HCT116 (cell line): ENCODE results near the gene SETD3. TPM values are rescaled to one million over a fixed set of nuclear protein-coding genes. Genes with fewer than 3 reads are reported as not detected.

Experiments used
- ATAC-seq: fragments of 200-7000 bp; cut with Tn5 transposase; 2 replicates; pipeline ENCODE4 v1.9.1; 2020; ENCODE audit warnings: mild to moderate bottlenecking, moderate library complexity
- BruUV-seq: library from RNA; stranded (reverse); fragments of 400-500 nt; replicated peaks from 2 replicates; lab custom pipeline; 2021; lab: Mats Ljungman, UMichigan
- CTCF ChIA-PET: fragments of 300-600 bp; sonication (Branson Sonifier 250); formaldehyde crosslinking; loops from one replicate; lab custom pipeline; 2021; ENCODE audit warnings: antibody characterized with exemption; lab: Charles Lee
- POLR2A ChIA-PET: fragments of 300-600, 350-600 bp; sonication (Branson Sonifier 250); formaldehyde crosslinking; loops from one replicate; lab custom pipeline; 2021; ENCODE audit warnings: antibody characterized with exemption; lab: Charles Lee
- RAD21 ChIA-PET, 2 experiments: fragments of 300-600 bp; sonication (Branson Sonifier 250); formaldehyde crosslinking; loops; one replicate each; lab custom pipeline; 2023; ENCODE audit warnings: low total read pairs in 2 of 2; ENCODE audit not compliant: uncharacterized antibody in 2 of 2, unreplicated experiment in 2 of 2, low non-redundant PET in 1 of 2; lab: Charles Lee
- DNase-seq: peaks from one replicate; pipeline ENCODE4 v3.0.0-alpha.2; 2010; ENCODE audit warnings: low read depth, low spot score
- H2AFZ ChIP-seq: fragments of 200-600 bp; shearing (Covaris generic), sonication (generic); 2 replicates; pipeline ENCODE4 v1.6.1; 2017; ENCODE audit warnings: low read depth, mixed run types, mixed read lengths, antibody characterized with exemption, low read length; ENCODE audit not compliant: poor library complexity, severe bottlenecking
- H3K27ac ChIP-seq: 2 replicates; pipeline ENCODE4 v1.5.1; 2012; ENCODE audit warnings: low read depth, low read length
- H3K27me3 ChIP-seq: fragments of 200-600 bp; sonication (generic); 2 replicates; pipeline ENCODE4 v1.6.1; 2016; ENCODE audit warnings: mixed run types, low read length, mixed read lengths; ENCODE audit not compliant: insufficient read depth
- H3K36me3 ChIP-seq, 2 experiments: fragments of 200-500 bp in 1 of 2; fragments of 200-600 bp in 1 of 2; sonication (Bioruptor generic) in 1 of 2; sonication (generic) in 1 of 2; 2 replicates each; pipeline versions ENCODE4 v1.5.1 to v1.6.1; 2014 to 2016; ENCODE audit warnings: low read length in 2 of 2, inconsistent platforms in 1 of 2, mixed read lengths in 1 of 2, mixed run types in 1 of 2; ENCODE audit not compliant: insufficient read depth in 2 of 2, control insufficient read depth in 1 of 2
- H3K4me1 ChIP-seq, 2 experiments: fragments of 200-600 bp in 1 of 2; sonication (generic) in 1 of 2; 2 replicates each; pipeline versions ENCODE4 v1.5.1 to v1.6.1; 2012 to 2017; ENCODE audit warnings: low read length in 2 of 2, inconsistent platforms in 1 of 2, mild to moderate bottlenecking in 1 of 2, mixed read lengths in 1 of 2, mixed run types in 1 of 2, moderate library complexity in 1 of 2; ENCODE audit not compliant: insufficient read depth in 2 of 2, control insufficient read depth in 1 of 2
- H3K4me2 ChIP-seq: fragments of 200-600 bp; sonication (generic); 2 replicates; pipeline ENCODE4 v1.6.1; 2017; ENCODE audit warnings: mixed run types, low read length, mixed read lengths
- H3K4me3 ChIP-seq, 2 experiments: fragments of 200-600 bp in 1 of 2; sonication (generic) in 1 of 2; replicated peaks in 1 of 2; 2 replicates each; pipeline ENCODE4 v1.5.1; 2011 to 2016; ENCODE audit warnings: low read length in 2 of 2, control low read depth in 1 of 2, low read depth in 1 of 2, mild to moderate bottlenecking in 1 of 2, mixed read lengths in 1 of 2, mixed run types in 1 of 2
- H3K79me2 ChIP-seq: fragments of 200-600 bp; sonication (generic); 2 replicates; pipeline ENCODE4 v1.6.1; 2017; ENCODE audit warnings: mild to moderate bottlenecking, mixed run types, low read length, moderate library complexity, mixed read lengths; ENCODE audit not compliant: insufficient read depth
- H3K9ac ChIP-seq: fragments of 200-600 bp; sonication (generic); 2 replicates; pipeline ENCODE4 v1.6.1; 2016; ENCODE audit warnings: low read length, mixed read lengths
- H3K9me2 ChIP-seq: fragments of 200-600 bp; sonication (generic), shearing (Covaris generic); 2 replicates; pipeline ENCODE4 v1.6.1; 2017; ENCODE audit warnings: mixed run types, mild to moderate bottlenecking, moderate library complexity; ENCODE audit not compliant: insufficient read depth
- H3K9me3 ChIP-seq, 2 experiments: fragments of 200-500 bp in 1 of 2; fragments of 200-600 bp in 1 of 2; sonication (Bioruptor generic) in 1 of 2; sonication (generic) in 1 of 2; 2 replicates each; pipeline ENCODE4 v1.6.1; 2014 to 2017; ENCODE audit warnings: low read length in 2 of 2, mixed read lengths in 2 of 2, inconsistent platforms in 1 of 2, low read depth in 1 of 2, mild to moderate bottlenecking in 1 of 2, mixed run types in 1 of 2, moderate library complexity in 1 of 2; ENCODE audit not compliant: control insufficient read depth in 1 of 2, insufficient read depth in 1 of 2
- H4K20me1 ChIP-seq: fragments of 200-600 bp; sonication (generic), shearing (Covaris generic); 2 replicates; pipeline ENCODE4 v1.6.1; 2017; ENCODE audit warnings: mixed run types, mild to moderate bottlenecking, moderate library complexity; ENCODE audit not compliant: insufficient read depth
- ATF3 ChIP-seq: IDR thresholded peaks from 2 replicates; pipeline ENCODE4 v1.6.1; 2012
- CBX3 ChIP-seq: IDR thresholded peaks from 2 replicates; pipeline ENCODE4 v1.6.1; 2012; ENCODE audit warnings: low read depth
- CEBPB ChIP-seq: IDR thresholded peaks from 2 replicates; pipeline ENCODE4 v1.6.1; 2012; ENCODE audit warnings: low read depth
- CTCF ChIP-seq, 3 experiments: fragments of 200-600 bp in 1 of 3; sonication (generic) in 1 of 3; IDR thresholded peaks in 2 of 3; conservative IDR thresholded peaks in 1 of 3; 2 replicates each; pipeline ENCODE4 v1.5.1; 2012 to 2017; ENCODE audit warnings: low read depth in 2 of 3, low read length in 2 of 3, antibody characterized with exemption in 1 of 3, borderline replicate concordance in 1 of 3, control low read depth in 1 of 3, mild to moderate bottlenecking in 1 of 3, mixed read lengths in 1 of 3, mixed run types in 1 of 3, moderate library complexity in 1 of 3; ENCODE audit not compliant: insufficient read depth in 1 of 3
- ELF1 ChIP-seq: IDR thresholded peaks from 2 replicates; pipeline ENCODE4 v1.6.1; 2012; ENCODE audit warnings: low read depth, borderline replicate concordance
- EZH2 ChIP-seq: fragments of 200-600 bp; sonication (generic); IDR thresholded peaks from 2 replicates; pipeline ENCODE4 v1.6.1; 2017; ENCODE audit warnings: antibody characterized with exemption, mixed run types
- EZH2phosphoT487 ChIP-seq: fragments of 200-600 bp; IDR thresholded peaks from 2 replicates; pipeline ENCODE4 v1.6.1; 2018; ENCODE audit warnings: antibody characterized with exemption, borderline replicate concordance
- FOSL1 ChIP-seq: IDR thresholded peaks from 2 replicates; pipeline ENCODE4 v1.6.1; 2012; ENCODE audit warnings: low read depth
- JUND ChIP-seq: IDR thresholded peaks from 2 replicates; pipeline ENCODE4 v1.6.1; 2012
- MAX ChIP-seq: IDR thresholded peaks from 2 replicates; pipeline ENCODE4 v1.6.1; 2012
- POLR2A ChIP-seq: IDR thresholded peaks from 2 replicates; pipeline ENCODE4 v1.7.0; 2011; ENCODE audit warnings: borderline replicate concordance; ENCODE audit not compliant: insufficient read depth, insufficient read length; ENCODE audit errors: extremely low read depth
- POLR2AphosphoS5 ChIP-seq: IDR thresholded peaks from 2 replicates; pipeline ENCODE4 v1.6.1; 2011; ENCODE audit warnings: mild to moderate bottlenecking, low read depth, low read length, moderate library complexity
- REST ChIP-seq: IDR thresholded peaks from 2 replicates; pipeline ENCODE4 v1.6.1; 2012; ENCODE audit warnings: low read depth
- SP1 ChIP-seq: IDR thresholded peaks from 2 replicates; pipeline ENCODE4 v1.6.1; 2012; ENCODE audit warnings: low read depth
- SRF ChIP-seq: IDR thresholded peaks from 2 replicates; pipeline ENCODE4 v1.6.1; 2012; ENCODE audit warnings: low read depth
- ZBTB33 ChIP-seq: IDR thresholded peaks from 2 replicates; pipeline ENCODE4 v1.6.1; 2011; ENCODE audit warnings: mild to moderate bottlenecking, low read length, moderate library complexity; ENCODE audit not compliant: insufficient replicate concordance; ENCODE audit errors: extremely low read depth
- ZFX ChIP-seq: fragments of 450-650 bp; IDR thresholded peaks from 2 replicates; pipeline ENCODE4 v1.6.1; 2017
- ZNF274 ChIP-seq: fragments of 200-500 bp; sonication (Bioruptor generic); IDR thresholded peaks from 2 replicates; pipeline ENCODE4 v1.6.1; 2014; ENCODE audit warnings: mild to moderate bottlenecking, low read depth, low read length, inconsistent platforms
- intact Hi-C: fragments of 100-400 bp; cut with micrococcal nuclease; formaldehyde crosslinking; loops from 2 replicates; pipeline ENCODE4 v1.10.0; 2022
- total RNA-seq: library from RNA; stranded (reverse); gene quantifications from one replicate; pipeline ENCODE4 v1.2.1, GENCODE V29; 2021; ENCODE audit not compliant: unreplicated experiment

SETD3 gene
- total RNA-seq, 1 experiment from 2014 or later, result 46.6 TPM

GRCh38 chr14:99461411-99462085, 19.1 kb downstream of the SETD3 start (continued):
- TF ChIP-seq ZNF274 (no peak), CBX3 (no peak), MAX (no peak), JUND (no peak), CEBPB (no peak)
- TF ChIP-seq, all 23 proteins: peak for 0

GRCh38 chr14:99460793-99461192, 19.9 kb downstream of the SETD3 start:
- ChIA-PET RAD21 (no interaction called here), POLR2A (no interaction called here), CTCF (no interaction called here)
- Histone ChIP-seq H3K27ac (no peak overlapping the region), H3K9me2 (no peaks in the 10 kb centered on the region), H3K9ac (no peak overlapping the region), H3K4me3 (no peak overlapping the region), H2AFZ (no peak overlapping the region), H3K9me3 (no peaks in the 10 kb centered on the region), H3K4me2 (no peak overlapping the region), H3K4me1 (0 out of 4 replicates have a peak, but pooled peaks cover 0 to 4% of the 10 kb centered on the region in 2 experiments), H3K79me2 (no peaks in the 10 kb centered on the region), H4K20me1 (no peaks in the 10 kb centered on the region), H3K36me3 (peaks cover 5 to 32% of the 10 kb centered on the region in 2 experiments; a peak in 3 of 4 replicates), H3K27me3 (no peaks in the 10 kb centered on the region)
- ATAC-seq (0 out of 2 replicates have a peak, but pooled peaks have one; percentile 20), DNase-seq (no peak)
- intact Hi-C loops, result no loop called here
- BruUV-seq, result no TSS peak
- no peak for TF ChIP-seq ATF3
- no peak for TF ChIP-seq EZH2phosphoT487
- no peak for TF ChIP-seq CBX3
- TF ChIP-seq POLR2A, result no peak
- TF ChIP-seq SRF, result no peak
- no peak for TF ChIP-seq ELF1
- TF ChIP-seq FOSL1, result no peak
- no peak for TF ChIP-seq POLR2AphosphoS5
- no peak for TF ChIP-seq SP1
- TF ChIP-seq ZBTB33, result no peak
- no peak for TF ChIP-seq EZH2
- no peak for TF ChIP-seq REST
- TF ChIP-seq CTCF (IDR thresholded peaks at IDR 0.05 in 2 of 3, conservative IDR thresholded peaks at IDR 0.05 in 1 of 3; ENCODE audit: borderline replicate concordance in 1 of 3, insufficient read depth in 1 of 3, low read depth in 2 of 3, low read length in 2 of 3), result no peak
- TF ChIP-seq ZFX, result no peak
